HEK293 (cell line): ENCODE measurements around the gene MLN.

Experiments
- CTCF ChIA-PET: fragments of 350-600 bp; formaldehyde crosslinking; extraction: SDS; loops from one replicate; lab custom pipeline; 2021; ENCODE audit warnings: antibody characterized with exemption; lab: Yijun Ruan, JAX
- POLR2A ChIA-PET: fragments of 300-600 bp; formaldehyde crosslinking; extraction: SDS; loops from one replicate; lab custom pipeline; 2020; ENCODE audit warnings: antibody characterized with exemption, inconsistent platforms; lab: Yijun Ruan, JAX
- H3K27ac ChIP-seq: fragments of 200-500 bp; sonication (Bioruptor generic); 2 replicates; pipeline ENCODE4 v1.5.1; 2014; ENCODE audit warnings: low read depth, low read length, control low read depth, inconsistent platforms; ENCODE audit errors: extremely low read depth
- H3K36me3 ChIP-seq, 2 experiments: fragments of 200-500 bp in 1 of 2; sonication (Bioruptor generic) in 1 of 2; 1 replicate in 1 of 2; 2 replicates in 1 of 2; pipeline ENCODE4 v1.5.1; 2014 to 2017; ENCODE audit warnings: inconsistent platforms in 2 of 2, low read length in 2 of 2; ENCODE audit not compliant: control insufficient read depth in 2 of 2, insufficient read depth in 1 of 2
- H3K4me1 ChIP-seq: fragments of 200-500 bp; sonication (Bioruptor generic); 2 replicates; pipeline ENCODE4 v1.5.1; 2014; ENCODE audit warnings: mild to moderate bottlenecking, low read length, inconsistent platforms; ENCODE audit not compliant: control insufficient read depth, insufficient read depth
- H3K4me3 ChIP-seq: 2 replicates; pipeline ENCODE4 v1.5.1; 2011; ENCODE audit warnings: low read depth, mild to moderate bottlenecking, control low read depth, low read length, moderate library complexity
- H3K9me3 ChIP-seq: fragments of 200-500 bp; sonication (Bioruptor generic); 2 replicates; pipeline ENCODE4 v1.5.1; 2014; ENCODE audit warnings: low read depth, low read length, inconsistent platforms; ENCODE audit not compliant: control insufficient read depth, insufficient read depth
- BCL11A ChIP-seq: fragments of 450-650 bp; formaldehyde crosslinking; IDR thresholded peaks from 2 replicates; pipeline ENCODE4 v1.5.1; 2016; ENCODE audit warnings: low read depth, missing biosample characterization, missing genetic modification characterization
- HOXA7 ChIP-seq: sonication (generic); formaldehyde crosslinking; IDR thresholded peaks from 2 replicates; pipeline ENCODE4 v1.8.1; 2022; ENCODE audit warnings: missing genetic modification reagents, borderline replicate concordance
- KLF1 ChIP-seq: fragments of 450-650 bp; formaldehyde crosslinking; IDR thresholded peaks from 2 replicates; pipeline ENCODE4 v1.5.1; 2016; ENCODE audit warnings: missing biosample characterization, missing genetic modification characterization
- PRDM1 ChIP-seq: fragments of 450-650 bp; formaldehyde crosslinking; IDR thresholded peaks from 2 replicates; pipeline ENCODE4; 2016; ENCODE audit warnings: missing biosample characterization, missing genetic modification characterization
- SCRT2 ChIP-seq: fragments of 450-650 bp; formaldehyde crosslinking; IDR thresholded peaks from 2 replicates; pipeline ENCODE4 v1.5.1; 2016; ENCODE audit warnings: missing biosample characterization, missing genetic modification characterization
- SP7 ChIP-seq: fragments of 450-650 bp; formaldehyde crosslinking; IDR thresholded peaks from 2 replicates; pipeline ENCODE4 v1.5.1; 2016; ENCODE audit warnings: missing biosample characterization, missing genetic modification characterization
- WT1 ChIP-seq: fragments of 450-650 bp; formaldehyde crosslinking; IDR thresholded peaks from 2 replicates; pipeline ENCODE4 v1.5.1; 2016; ENCODE audit warnings: missing biosample characterization, missing genetic modification characterization
- YY2 ChIP-seq: fragments of 450-650 bp; formaldehyde crosslinking; IDR thresholded peaks from 2 replicates; pipeline ENCODE4 v1.5.1; 2016; ENCODE audit warnings: missing biosample characterization, missing genetic modification characterization
- ZNF112 ChIP-seq: fragments of 450-650 bp; formaldehyde crosslinking; IDR thresholded peaks from 2 replicates; pipeline ENCODE4 v1.5.0; 2017; ENCODE audit warnings: missing biosample characterization, missing genetic modification characterization
- ZNF266 ChIP-seq: fragments of 450-650 bp; formaldehyde crosslinking; IDR thresholded peaks from 2 replicates; pipeline ENCODE4 v1.5.1; 2016; ENCODE audit warnings: missing biosample characterization, missing genetic modification characterization, low read depth
- ZNF274 ChIP-seq, 2 experiments: fragments of 200-500 bp in 1 of 2; fragments of 450-650 bp in 1 of 2; sonication (Bioruptor generic) in 1 of 2; formaldehyde crosslinking in 1 of 2; IDR thresholded peaks; 2 replicates each; pipeline versions ENCODE4 v1.5.1 to v1.6.1; 2014 to 2016; ENCODE audit warnings: borderline replicate concordance in 1 of 2, inconsistent platforms in 1 of 2, low read length in 1 of 2, missing biosample characterization in 1 of 2, missing genetic modification characterization in 1 of 2
- ZNF302 ChIP-seq: fragments of 450-650 bp; formaldehyde crosslinking; IDR thresholded peaks from 2 replicates; pipeline ENCODE4 v1.5.1; 2016; ENCODE audit warnings: missing biosample characterization, missing genetic modification characterization, low read depth
- ZNF571 ChIP-seq: fragments of 450-650 bp; formaldehyde crosslinking; IDR thresholded peaks from 2 replicates; pipeline ENCODE4 v1.5.0; 2017; ENCODE audit warnings: missing biosample characterization, missing genetic modification characterization
- ZNF600 ChIP-seq: fragments of 450-650 bp; formaldehyde crosslinking; IDR thresholded peaks from 2 replicates; pipeline ENCODE4 v1.5.1; 2016; ENCODE audit warnings: missing biosample characterization, missing genetic modification characterization
- ZNF664 ChIP-seq: fragments of 450-650 bp; formaldehyde crosslinking; IDR thresholded peaks from 2 replicates; pipeline ENCODE4 v1.5.1; 2016; ENCODE audit warnings: missing biosample characterization, missing genetic modification characterization
- TF ChIP-seq, protein P1 (sequence below): fragments of 450-650 bp; formaldehyde crosslinking; IDR thresholded peaks from 2 replicates; pipeline ENCODE4 v1.5.1; 2016; ENCODE audit warnings: missing biosample characterization, missing genetic modification characterization
- TF ChIP-seq, protein P2 (sequence below): fragments of 450-650 bp; formaldehyde crosslinking; IDR thresholded peaks from 2 replicates; pipeline ENCODE4 v1.5.1; 2017; ENCODE audit warnings: missing biosample characterization, missing genetic modification characterization
- TF ChIP-seq, protein P3 (sequence below): fragments of 450-650 bp; IDR thresholded peaks from 2 replicates; pipeline ENCODE4 v1.5.1; 2018; ENCODE audit warnings: missing biosample characterization, missing genetic modification characterization
- TF ChIP-seq, protein P4 (sequence below): fragments of 450-650 bp; formaldehyde crosslinking; IDR thresholded peaks from 2 replicates; pipeline ENCODE4 v1.5.1; 2016; ENCODE audit warnings: missing biosample characterization, missing genetic modification characterization
- TF ChIP-seq, protein P5 (sequence below): fragments of 450-650 bp; formaldehyde crosslinking; IDR thresholded peaks from 2 replicates; pipeline ENCODE4; 2016; ENCODE audit warnings: missing biosample characterization, missing genetic modification characterization
- TF ChIP-seq, protein P6 (sequence below): fragments of 450-650 bp; formaldehyde crosslinking; IDR thresholded peaks from 2 replicates; pipeline ENCODE4 v1.5.1; 2016; ENCODE audit warnings: missing biosample characterization, missing genetic modification characterization

MLN gene

DNA sequence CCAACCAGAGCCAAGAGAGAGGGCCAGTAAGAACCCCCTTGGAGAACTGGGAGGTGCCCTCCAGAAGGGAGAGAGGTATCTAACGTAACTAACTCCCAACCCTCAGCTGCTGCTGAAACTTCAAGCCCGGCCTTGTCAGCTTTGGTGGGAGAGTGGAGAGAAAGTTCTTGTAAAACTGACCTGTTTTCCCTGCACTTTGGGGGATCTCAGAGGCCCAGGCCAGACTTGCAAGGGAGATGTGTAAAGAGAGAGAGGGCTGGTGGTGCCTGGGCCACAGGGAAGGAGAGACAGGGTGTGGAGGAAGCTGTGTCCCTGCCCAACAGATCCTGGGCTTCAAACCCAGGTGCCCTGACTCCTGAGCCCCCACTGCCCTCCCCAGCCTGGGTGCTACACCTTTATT, 39.8 kb downstream of the MLN start:
- ChIA-PET CTCF (interaction anchor here (0.7 to 12.1 kb wide), 5 partner anchors 6 to 63 kb away, joined by 3 to 193 read pairs (median 33); partner anchors contain the start of genes IP6K3 and UQCC2), POLR2A (interaction anchor here (0.6 kb wide), 1 partner anchor 456 kb away, joined by 3 read pairs; no protein-coding TSS in a partner anchor)

DNA sequence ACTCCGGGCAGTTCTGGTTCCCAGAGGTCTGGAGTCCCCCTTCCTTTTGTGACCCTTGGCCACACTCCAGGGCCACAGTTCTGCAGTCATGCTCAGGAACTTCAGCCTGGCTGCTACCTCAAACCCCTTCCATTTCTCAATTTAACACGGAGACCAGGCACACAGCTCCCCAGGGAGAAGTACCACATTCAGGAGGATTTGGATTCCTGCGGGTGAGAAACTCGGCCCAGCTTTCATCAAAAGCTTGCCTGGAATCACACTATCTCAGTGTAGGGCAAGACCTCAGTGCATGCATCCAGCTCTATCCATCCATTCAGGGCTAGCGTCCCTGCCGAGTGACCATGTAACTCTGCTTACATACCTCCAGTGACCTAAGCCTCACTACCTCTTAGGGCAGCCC, 40.3 kb downstream of the MLN start:
- H3K9me3 ChIP-seq = no peaks in the 10 kb centered on the region
- TF ChIP-seq, protein P1, sequence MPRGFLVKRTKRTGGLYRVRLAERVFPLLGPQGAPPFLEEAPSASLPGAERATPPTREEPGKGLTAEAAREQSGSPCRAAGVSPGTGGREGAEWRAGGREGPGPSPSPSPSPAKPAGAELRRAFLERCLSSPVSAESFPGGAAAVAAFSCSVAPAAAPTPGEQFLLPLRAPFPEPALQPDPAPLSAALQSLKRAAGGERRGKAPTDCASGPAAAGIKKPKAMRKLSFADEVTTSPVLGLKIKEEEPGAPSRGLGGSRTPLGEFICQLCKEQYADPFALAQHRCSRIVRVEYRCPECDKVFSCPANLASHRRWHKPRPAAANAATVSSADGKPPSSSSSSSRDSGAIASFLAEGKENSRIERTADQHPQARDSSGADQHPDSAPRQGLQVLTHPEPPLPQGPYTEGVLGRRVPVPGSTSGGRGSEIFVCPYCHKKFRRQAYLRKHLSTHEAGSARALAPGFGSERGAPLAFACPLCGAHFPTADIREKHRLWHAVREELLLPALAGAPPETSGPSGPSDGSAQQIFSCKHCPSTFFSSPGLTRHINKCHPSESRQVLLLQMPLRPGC (tag by site-specific recombination) = no peak
- TF ChIP-seq KLF1 (tag by site-specific recombination) (no peak), YY2 (no peak), SP7 (no peak), SCRT2 (tag by site-specific recombination) (no peak), ZNF274 (IDR thresholded peaks at IDR 0.05; ENCODE audit: low read length) (no peak), ZNF274 (tag by site-specific recombination; IDR thresholded peaks at IDR 0.05; ENCODE audit: borderline replicate concordance) (no peak), HOXA7 (CRISPR knock-in tag) (no peak), ZNF664 (tag by site-specific recombination) (no peak), ZNF302 (tag by site-specific recombination) (no peak), ZNF266 (no peak), BCL11A (tag by site-specific recombination) (no peak), ZNF112 (tag by site-specific recombination) (no peak), ZNF600 (no peak), WT1 (no peak), ZNF571 (tag by site-specific recombination) (no peak)
- TF ChIP-seq, protein P2, sequence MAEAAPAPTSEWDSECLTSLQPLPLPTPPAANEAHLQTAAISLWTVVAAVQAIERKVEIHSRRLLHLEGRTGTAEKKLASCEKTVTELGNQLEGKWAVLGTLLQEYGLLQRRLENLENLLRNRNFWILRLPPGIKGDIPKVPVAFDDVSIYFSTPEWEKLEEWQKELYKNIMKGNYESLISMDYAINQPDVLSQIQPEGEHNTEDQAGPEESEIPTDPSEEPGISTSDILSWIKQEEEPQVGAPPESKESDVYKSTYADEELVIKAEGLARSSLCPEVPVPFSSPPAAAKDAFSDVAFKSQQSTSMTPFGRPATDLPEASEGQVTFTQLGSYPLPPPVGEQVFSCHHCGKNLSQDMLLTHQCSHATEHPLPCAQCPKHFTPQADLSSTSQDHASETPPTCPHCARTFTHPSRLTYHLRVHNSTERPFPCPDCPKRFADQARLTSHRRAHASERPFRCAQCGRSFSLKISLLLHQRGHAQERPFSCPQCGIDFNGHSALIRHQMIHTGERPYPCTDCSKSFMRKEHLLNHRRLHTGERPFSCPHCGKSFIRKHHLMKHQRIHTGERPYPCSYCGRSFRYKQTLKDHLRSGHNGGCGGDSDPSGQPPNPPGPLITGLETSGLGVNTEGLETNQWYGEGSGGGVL (tag by site-specific recombination) = no peak
- TF ChIP-seq, protein P3, sequence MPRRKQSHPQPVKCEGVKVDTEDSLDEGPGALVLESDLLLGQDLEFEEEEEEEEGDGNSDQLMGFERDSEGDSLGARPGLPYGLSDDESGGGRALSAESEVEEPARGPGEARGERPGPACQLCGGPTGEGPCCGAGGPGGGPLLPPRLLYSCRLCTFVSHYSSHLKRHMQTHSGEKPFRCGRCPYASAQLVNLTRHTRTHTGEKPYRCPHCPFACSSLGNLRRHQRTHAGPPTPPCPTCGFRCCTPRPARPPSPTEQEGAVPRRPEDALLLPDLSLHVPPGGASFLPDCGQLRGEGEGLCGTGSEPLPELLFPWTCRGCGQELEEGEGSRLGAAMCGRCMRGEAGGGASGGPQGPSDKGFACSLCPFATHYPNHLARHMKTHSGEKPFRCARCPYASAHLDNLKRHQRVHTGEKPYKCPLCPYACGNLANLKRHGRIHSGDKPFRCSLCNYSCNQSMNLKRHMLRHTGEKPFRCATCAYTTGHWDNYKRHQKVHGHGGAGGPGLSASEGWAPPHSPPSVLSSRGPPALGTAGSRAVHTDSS = no peak
- TF ChIP-seq, protein P4, sequence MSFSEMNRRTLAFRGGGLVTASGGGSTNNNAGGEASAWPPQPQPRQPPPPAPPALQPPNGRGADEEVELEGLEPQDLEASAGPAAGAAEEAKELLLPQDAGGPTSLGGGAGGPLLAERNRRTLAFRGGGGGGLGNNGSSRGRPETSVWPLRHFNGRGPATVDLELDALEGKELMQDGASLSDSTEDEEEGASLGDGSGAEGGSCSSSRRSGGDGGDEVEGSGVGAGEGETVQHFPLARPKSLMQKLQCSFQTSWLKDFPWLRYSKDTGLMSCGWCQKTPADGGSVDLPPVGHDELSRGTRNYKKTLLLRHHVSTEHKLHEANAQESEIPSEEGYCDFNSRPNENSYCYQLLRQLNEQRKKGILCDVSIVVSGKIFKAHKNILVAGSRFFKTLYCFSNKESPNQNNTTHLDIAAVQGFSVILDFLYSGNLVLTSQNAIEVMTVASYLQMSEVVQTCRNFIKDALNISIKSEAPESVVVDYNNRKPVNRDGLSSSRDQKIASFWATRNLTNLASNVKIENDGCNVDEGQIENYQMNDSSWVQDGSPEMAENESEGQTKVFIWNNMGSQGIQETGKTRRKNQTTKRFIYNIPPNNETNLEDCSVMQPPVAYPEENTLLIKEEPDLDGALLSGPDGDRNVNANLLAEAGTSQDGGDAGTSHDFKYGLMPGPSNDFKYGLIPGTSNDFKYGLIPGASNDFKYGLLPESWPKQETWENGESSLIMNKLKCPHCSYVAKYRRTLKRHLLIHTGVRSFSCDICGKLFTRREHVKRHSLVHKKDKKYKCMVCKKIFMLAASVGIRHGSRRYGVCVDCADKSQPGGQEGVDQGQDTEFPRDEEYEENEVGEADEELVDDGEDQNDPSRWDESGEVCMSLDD (tag by site-specific recombination) = no peak
- TF ChIP-seq, protein P5, sequence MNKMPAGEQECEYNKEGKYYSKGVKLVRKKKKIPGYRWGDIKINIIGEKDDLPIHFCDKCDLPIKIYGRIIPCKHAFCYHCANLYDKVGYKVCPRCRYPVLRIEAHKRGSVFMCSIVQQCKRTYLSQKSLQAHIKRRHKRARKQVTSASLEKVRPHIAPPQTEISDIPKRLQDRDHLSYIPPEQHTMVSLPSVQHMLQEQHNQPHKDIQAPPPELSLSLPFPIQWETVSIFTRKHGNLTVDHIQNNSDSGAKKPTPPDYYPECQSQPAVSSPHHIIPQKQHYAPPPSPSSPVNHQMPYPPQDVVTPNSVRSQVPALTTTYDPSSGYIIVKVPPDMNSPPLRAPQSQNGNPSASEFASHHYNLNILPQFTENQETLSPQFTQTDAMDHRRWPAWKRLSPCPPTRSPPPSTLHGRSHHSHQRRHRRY (tag by site-specific recombination) = no peak
- H3K4me3 ChIP-seq = no peak overlapping the region
- H3K27ac ChIP-seq = no peak overlapping the region
- no peaks in the 10 kb centered on the region for H3K36me3 ChIP-seq
- peaks cover 9% of the 10 kb centered on the region for H3K4me1 ChIP-seq
- POLR2A ChIA-PET = no interaction called here
- CTCF ChIA-PET = interaction anchor here (1.4 to 12.1 kb wide), 5 partner anchors 7 to 177 kb away, joined by 4 to 193 read pairs (median 33); partner anchors contain the start of genes IP6K3 and UQCC2

More for the DNA sequence above, 39.8 kb downstream of the MLN start:
- no peaks in the 10 kb centered on the region for H3K9me3 ChIP-seq
- 0 out of 2 replicates have a peak, but pooled peaks have one; percentile 9 for TF ChIP-seq PRDM1 (tag by site-specific recombination)
- TF ChIP-seq, protein P6, sequence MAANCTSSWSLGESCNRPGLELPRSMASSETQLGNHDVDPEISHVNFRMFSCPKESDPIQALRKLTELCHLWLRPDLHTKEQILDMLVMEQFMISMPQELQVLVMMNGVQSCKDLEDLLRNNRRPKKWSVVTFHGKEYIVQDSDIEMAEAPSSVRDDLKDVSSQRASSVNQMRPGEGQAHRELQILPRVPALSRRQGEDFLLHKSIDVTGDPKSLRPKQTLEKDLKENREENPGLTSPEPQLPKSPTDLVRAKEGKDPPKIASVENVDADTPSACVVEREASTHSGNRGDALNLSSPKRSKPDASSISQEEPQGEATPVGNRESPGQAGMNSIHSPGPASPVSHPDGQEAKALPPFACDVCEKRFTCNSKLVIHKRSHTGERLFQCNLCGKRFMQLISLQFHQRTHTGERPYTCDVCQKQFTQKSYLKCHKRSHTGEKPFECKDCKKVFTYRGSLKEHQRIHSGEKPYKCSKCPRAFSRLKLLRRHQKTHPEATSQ (tag by site-specific recombination) = no peak
- TF ChIP-seq, all 188 proteins: peak for 1
- Histone ChIP-seq H3K27ac (no peak overlapping the region), H3K4me3 (no peak overlapping the region), H3K36me3 (no peaks in the 10 kb centered on the region), H3K4me1 (peaks cover 8% of the 10 kb centered on the region)
